WERI-Rb-1 (cell line): Measurements from ENCODE around the gene SLC17A9.

Experiments used
- DNase-seq: peaks from one replicate; pipeline ENCODE4 v3.0.0-alpha.2; 2020
- H3K27ac ChIP-seq: fragments of 250-450 bp; sonication (Bioruptor Pico); 2 replicates; pipeline ENCODE4 v1.5.1; 2020; ENCODE audit warnings: mild to moderate bottlenecking, moderate library complexity
- H3K27me3 ChIP-seq: fragments of 250-450 bp; sonication (Bioruptor Pico); 2 replicates; pipeline ENCODE4 v1.5.1; 2021; ENCODE audit warnings: mild to moderate bottlenecking, low read depth, moderate library complexity; ENCODE audit not compliant: insufficient read depth, severe bottlenecking
- H3K36me3 ChIP-seq: fragments of 250-450 bp; sonication (Bioruptor Pico); 2 replicates; pipeline ENCODE4 v1.5.1; 2020; ENCODE audit warnings: mild to moderate bottlenecking, moderate library complexity
- H3K4me3 ChIP-seq: 2 replicates; pipeline ENCODE4 v1.5.1; 2011; ENCODE audit warnings: low read depth, mild to moderate bottlenecking, control low read depth, low read length
- H3K9me3 ChIP-seq: fragments of 250-450 bp; sonication (Bioruptor Pico); 2 replicates; pipeline ENCODE4 v1.5.1; 2021; ENCODE audit warnings: mild to moderate bottlenecking, moderate library complexity; ENCODE audit not compliant: severe bottlenecking
- CTCF ChIP-seq: IDR thresholded peaks from 2 replicates; pipeline ENCODE4 v1.5.1; 2011; ENCODE audit warnings: low read depth, mild to moderate bottlenecking, control low read depth, inconsistent platforms, low read length

The SLC17A9 gene

DNA sequence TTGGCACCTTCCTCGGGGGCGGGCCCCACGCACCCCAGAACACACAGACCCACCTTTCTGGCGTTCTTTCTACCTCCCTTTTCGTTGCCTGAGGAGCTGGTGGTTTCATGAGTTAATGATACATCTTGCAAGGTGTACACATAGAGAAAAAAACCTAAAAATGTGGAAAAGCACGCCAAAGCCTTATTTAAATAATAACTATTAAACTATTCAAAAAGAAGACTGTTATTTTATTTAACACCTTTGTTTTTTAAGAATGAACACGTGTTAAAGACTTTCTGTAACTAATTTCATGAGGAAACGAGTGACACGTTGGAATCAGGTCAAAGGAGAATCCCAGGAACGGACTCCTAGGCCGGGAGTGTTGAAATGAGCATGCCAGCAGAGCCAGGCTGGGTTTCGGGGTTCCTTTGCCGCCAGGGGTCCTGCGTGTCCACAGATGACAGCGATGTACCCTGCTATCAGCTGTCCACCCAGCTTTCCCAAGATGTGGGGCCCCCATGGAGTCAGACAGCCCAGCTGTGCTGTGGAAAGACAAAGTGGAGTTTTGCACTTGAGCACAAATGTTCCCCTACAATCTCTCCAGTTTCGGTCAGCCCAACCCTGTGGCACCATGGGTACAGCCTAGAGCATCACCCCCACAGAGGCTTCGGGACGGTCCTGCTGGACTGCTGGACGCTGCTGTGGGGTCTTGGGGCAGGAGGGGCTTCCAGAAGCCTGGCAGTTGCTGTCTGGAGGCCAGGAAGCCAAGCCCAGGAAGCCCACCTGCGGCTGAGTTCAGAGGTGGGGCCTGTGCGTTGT lies 16.1 kb downstream of the SLC17A9 start:
- Histone ChIP-seq H3K36me3 (no peaks in the 10 kb centered on the region), H3K9me3 (no peaks in the 10 kb centered on the region), H3K4me3 (no peak overlapping the region), H3K27ac (no peak overlapping the region), H3K27me3 (no peaks in the 10 kb centered on the region)
- TF ChIP-seq CTCF = no peak
- DNase-seq = no peak

DNA sequence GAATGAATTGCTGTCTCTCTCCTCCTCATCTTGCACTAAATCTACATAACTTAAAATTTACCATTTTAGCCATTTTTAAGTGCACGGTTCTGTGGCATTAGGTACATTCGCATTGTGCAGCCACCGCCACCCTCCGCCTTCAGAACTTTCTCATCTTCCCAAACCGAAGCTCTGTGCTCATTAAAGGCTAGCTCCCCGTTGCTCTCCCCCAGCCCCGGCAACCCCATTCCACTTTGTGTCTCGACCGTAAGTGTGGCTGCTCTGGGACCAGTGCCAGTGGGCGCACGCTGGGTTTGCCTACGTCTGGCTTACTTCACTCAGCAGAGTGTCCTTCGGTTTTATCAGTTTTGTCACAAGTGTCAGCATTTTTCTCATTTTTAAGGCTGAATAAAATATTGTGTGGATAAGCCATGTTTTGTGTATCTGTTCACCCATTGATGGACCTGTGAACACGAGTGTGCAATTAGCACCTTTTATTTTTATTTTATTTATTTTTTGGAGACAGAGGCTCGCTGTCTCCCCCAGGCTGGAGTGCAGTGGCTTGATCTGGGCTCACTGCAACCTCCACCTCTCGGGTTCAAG lies 16.8 kb downstream of the SLC17A9 start:
- H3K4me3 ChIP-seq = no peak overlapping the region
- no peak for TF ChIP-seq CTCF
- no peaks in the 10 kb centered on the region for H3K27me3 ChIP-seq
- H3K36me3 ChIP-seq = no peaks in the 10 kb centered on the region
- H3K27ac ChIP-seq = no peak overlapping the region
- no peak for DNase-seq
- no peaks in the 10 kb centered on the region for H3K9me3 ChIP-seq

DNA sequence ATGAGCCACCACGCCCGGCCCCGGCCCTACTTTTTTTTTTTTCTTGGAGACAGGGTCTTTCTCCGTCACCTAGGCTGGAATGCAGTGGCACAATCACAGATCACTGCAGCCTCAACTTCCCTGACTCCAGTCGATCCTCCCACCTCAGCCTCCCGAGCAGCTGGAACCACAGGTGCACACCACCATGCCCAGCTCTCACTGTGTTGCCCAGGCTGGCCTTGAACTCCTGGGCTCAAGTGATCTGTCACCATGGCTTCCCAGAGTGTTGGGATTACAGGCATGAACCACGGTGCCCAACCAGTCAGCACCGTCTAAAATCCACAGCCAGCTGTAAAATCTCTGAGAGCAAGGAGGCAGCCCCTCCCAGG lies 17.4 kb downstream of the SLC17A9 start:
- no peak for TF ChIP-seq CTCF
- no peaks in the 10 kb centered on the region for H3K27me3 ChIP-seq

GRCh38 chr20:62970307-62971210 lies 18.1 kb downstream of the SLC17A9 start:
- H3K4me3 ChIP-seq = no peak overlapping the region
- no peaks in the 10 kb centered on the region for H3K36me3 ChIP-seq
- no peaks in the 10 kb centered on the region for H3K9me3 ChIP-seq
- no peak for DNase-seq
- no peak for TF ChIP-seq CTCF
- H3K27ac ChIP-seq = no peak overlapping the region
- no peaks in the 10 kb centered on the region for H3K27me3 ChIP-seq

More for the DNA sequence above, 17.4 kb downstream of the SLC17A9 start:
- Histone ChIP-seq H3K9me3 (no peaks in the 10 kb centered on the region), H3K36me3 (no peaks in the 10 kb centered on the region), H3K27ac (no peak overlapping the region), H3K4me3 (no peak overlapping the region)
- no peak for DNase-seq

DNA sequence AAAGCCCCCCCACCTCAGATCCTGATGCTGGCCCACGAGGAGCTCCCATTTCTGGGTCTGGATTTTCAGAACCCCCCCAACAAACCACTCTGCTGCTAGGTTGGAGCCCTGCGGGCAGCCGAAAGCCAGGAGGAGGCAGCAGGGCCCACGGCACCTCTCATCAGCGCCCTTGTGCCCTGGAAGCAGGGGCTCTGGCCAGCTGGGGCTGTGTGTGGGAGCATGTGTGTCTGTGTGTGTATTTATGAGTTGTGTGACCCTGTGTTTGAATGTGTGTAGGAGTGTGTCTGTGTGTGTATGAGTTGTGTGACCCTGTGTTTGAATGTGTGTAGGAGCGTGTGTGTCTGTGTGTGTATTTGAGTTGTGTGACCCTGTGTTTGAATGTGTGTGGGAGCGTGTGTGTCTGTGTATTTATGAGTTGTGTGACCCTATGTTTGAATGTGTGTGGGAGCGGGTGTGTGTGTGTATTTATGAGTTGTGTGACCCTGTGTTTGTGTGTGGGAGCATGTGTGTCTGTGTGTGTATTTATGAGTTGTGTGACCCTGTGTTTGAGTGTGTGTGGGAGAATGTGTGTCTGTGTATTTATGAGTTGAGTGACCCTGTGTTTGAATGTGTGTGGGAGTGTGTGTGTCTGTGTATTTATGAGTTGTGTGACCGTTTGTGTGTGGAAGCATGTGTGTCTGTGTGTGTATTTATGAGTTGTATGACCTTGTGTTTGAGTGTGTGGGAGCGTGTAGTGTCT lies 18.9 kb downstream of the SLC17A9 start:
- H3K27me3 ChIP-seq = no peaks in the 10 kb centered on the region
- H3K4me3 ChIP-seq = no peak overlapping the region
- no peaks in the 10 kb centered on the region for H3K9me3 ChIP-seq
- no peak for TF ChIP-seq CTCF
- no peak overlapping the region for H3K27ac ChIP-seq
- DNase-seq = no peak
- H3K36me3 ChIP-seq = no peaks in the 10 kb centered on the region
